ENCODE measurements around the gene GLIS1. TPM values are rescaled to one million over a fixed set of nuclear protein-coding genes. Genes with fewer than 3 reads are reported as not detected.
"Not testable (repeated sequence)": the region's sequence is repeated elsewhere in the genome, so short reads cannot be mapped to it uniquely, and the experiment has no call there.

GLIS1 gene
- polyA plus RNA-seq, 1 experiment, result 1.9 TPM

DNA sequence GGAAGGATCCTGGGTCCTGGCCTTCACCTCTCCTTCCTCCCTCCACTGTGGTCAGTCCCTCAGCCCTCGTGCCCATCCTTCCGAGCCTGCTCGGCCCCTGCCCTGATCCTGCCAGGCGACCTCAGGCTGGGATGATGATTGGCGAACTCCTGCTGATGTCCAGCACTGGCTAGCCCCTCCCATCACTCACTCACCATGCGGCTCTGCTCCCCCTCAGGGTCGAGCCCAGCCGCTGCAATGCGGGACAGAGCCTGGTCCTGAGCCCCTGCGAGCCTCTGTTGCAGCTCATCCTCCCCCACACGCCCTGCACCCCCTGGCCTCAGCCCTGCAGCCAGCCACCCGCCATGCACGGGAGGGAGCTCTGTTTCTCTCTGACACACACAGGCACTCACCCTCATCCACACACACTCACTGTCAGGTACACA is 179.6 kb downstream of the GLIS1 start:
- TF ChIP-seq, protein P1, sequence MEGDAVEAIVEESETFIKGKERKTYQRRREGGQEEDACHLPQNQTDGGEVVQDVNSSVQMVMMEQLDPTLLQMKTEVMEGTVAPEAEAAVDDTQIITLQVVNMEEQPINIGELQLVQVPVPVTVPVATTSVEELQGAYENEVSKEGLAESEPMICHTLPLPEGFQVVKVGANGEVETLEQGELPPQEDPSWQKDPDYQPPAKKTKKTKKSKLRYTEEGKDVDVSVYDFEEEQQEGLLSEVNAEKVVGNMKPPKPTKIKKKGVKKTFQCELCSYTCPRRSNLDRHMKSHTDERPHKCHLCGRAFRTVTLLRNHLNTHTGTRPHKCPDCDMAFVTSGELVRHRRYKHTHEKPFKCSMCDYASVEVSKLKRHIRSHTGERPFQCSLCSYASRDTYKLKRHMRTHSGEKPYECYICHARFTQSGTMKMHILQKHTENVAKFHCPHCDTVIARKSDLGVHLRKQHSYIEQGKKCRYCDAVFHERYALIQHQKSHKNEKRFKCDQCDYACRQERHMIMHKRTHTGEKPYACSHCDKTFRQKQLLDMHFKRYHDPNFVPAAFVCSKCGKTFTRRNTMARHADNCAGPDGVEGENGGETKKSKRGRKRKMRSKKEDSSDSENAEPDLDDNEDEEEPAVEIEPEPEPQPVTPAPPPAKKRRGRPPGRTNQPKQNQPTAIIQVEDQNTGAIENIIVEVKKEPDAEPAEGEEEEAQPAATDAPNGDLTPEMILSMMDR (IDR thresholded peaks at IDR 0.05; ENCODE audit: insufficient read depth, low read depth, low read length), result no peak
- no peak for DNase-seq (ENCODE audit: low read depth)
- ChIA-PET POLR2A (no interaction called here), CTCF (no interaction called here)
- no peaks in the 10 kb centered on the region for H3K36me3 ChIP-seq (ENCODE audit: control insufficient read depth, insufficient read depth, low read length)
- no peaks in the 10 kb centered on the region for H3K27me3 ChIP-seq (ENCODE audit: control insufficient read depth, insufficient read depth, low read length)
- no peak overlapping the region for H3K4me3 ChIP-seq (ENCODE audit: low read depth, low read length)

- TF ChIP-seq, protein P1 (IDR thresholded peaks at IDR 0.05; ENCODE audit: insufficient read depth, low read depth, low read length), result no peak
- H3K4me3 ChIP-seq (ENCODE audit: low read depth, low read length), result no peak overlapping the region
- no peaks in the 10 kb centered on the region for H3K36me3 ChIP-seq (ENCODE audit: control insufficient read depth, insufficient read depth, low read length)
- H3K27me3 ChIP-seq (ENCODE audit: control insufficient read depth, insufficient read depth, low read length), result no peaks in the 10 kb centered on the region
- CTCF ChIA-PET, result no interaction called here
- POLR2A ChIA-PET, result no interaction called here
- no peak for DNase-seq (ENCODE audit: low read depth)
Observed at GRCh38 chr1:53558739-53559315, 180.1 kb downstream of the GLIS1 start.

GRCh38 chr1:53557830-53558738 is 180.9 kb downstream of the GLIS1 start:
- ChIA-PET POLR2A (no interaction called here), CTCF (no interaction called here)
- Histone ChIP-seq H3K36me3 (ENCODE audit: control insufficient read depth, insufficient read depth, low read length) (no peaks in the 10 kb centered on the region), H3K4me3 (ENCODE audit: low read depth, low read length) (no peak overlapping the region), H3K27me3 (ENCODE audit: control insufficient read depth, insufficient read depth, low read length) (no peaks in the 10 kb centered on the region)
- DNase-seq (ENCODE audit: low read depth), result no peak
- TF ChIP-seq, protein P1 (IDR thresholded peaks at IDR 0.05; ENCODE audit: insufficient read depth, low read depth, low read length), result no peak

- Histone ChIP-seq H3K4me3 (ENCODE audit: low read depth, low read length) (no peak overlapping the region), H3K27me3 (ENCODE audit: control insufficient read depth, insufficient read depth, low read length) (no peaks in the 10 kb centered on the region), H3K36me3 (ENCODE audit: control insufficient read depth, insufficient read depth, low read length) (no peaks in the 10 kb centered on the region)
- TF ChIP-seq, protein P1 (IDR thresholded peaks at IDR 0.05; ENCODE audit: insufficient read depth, low read depth, low read length), result no peak
- POLR2A ChIA-PET, result no interaction called here
- no peak for DNase-seq (ENCODE audit: low read depth)
- CTCF ChIA-PET, result no interaction called here
Observed at GRCh38 chr1:53557369-53557768, 181.6 kb downstream of the GLIS1 start.

DNA sequence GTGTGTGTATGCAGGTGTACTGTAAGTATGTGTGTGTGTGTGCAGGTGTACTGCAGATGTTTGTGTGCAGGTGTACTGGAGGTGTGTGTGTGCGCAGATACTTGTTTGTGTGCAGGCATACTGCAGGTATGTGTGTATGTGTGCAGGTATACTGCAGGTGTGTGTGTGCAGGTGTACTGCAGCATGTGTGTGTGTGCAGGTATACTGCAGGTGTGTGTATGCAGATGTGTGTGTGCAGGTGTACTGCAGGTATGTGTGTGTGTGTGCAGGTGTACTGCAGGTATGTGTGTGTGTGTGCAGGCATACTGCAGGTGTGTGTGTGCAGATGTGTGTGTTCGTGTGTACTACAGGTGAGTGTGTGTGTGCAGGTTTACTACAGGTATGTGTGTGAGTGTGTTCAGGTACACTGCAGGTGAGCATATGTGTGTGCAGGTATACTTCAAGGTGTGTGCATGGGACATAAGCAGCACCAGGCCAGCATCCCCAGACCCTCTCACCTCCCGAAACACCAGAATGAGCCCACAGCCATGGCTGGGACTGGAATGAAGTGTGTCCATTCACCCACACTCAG is 182.2 kb downstream of the GLIS1 start:
- TF ChIP-seq, protein P1 (IDR thresholded peaks at IDR 0.05; ENCODE audit: insufficient read depth, low read depth, low read length), result no peak
- DNase-seq (ENCODE audit: low read depth), result no peak

DNA sequence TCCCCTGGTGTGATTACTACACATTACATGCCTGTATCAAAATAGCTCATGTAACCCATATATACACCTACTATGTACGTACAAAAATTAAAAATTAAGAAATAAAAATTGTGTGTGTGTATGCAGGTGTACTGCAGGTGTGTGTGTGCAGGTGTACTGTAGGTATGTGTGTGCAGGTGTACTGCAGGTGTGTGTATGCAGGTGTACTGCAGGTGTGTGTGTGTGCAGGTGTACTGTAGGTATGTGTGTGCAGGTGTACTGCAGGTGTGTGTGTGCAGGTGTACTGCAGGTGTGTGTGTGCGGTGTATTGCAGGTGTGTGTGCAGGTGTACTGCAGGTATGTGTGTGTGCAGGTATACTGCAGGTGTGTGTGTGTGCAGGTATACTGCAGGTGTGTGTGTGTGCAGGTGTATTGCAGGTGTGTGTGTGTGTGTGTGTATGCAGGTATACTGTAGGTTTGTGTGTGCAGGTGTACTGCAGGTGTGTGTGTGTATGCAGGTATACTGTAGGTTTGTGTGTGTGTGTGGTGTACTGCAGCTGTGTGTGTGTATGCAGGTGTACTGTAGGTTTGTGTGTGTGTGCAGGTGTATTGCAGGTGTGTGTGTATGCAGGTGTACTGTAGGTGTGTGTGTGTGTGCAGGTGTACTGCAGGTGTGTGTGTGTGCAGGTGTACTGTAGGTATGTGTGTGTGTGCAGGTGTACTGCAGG is 183.2 kb downstream of the GLIS1 start:
- H3K4me3 ChIP-seq (ENCODE audit: low read depth, low read length); CTCF ChIA-PET; POLR2A ChIA-PET: not testable (repeated sequence)

More for the DNA sequence above, 182.2 kb downstream of the GLIS1 start:
- H3K27me3 ChIP-seq (ENCODE audit: control insufficient read depth, insufficient read depth, low read length), result no peaks in the 10 kb centered on the region
- no peaks in the 10 kb centered on the region for H3K36me3 ChIP-seq (ENCODE audit: control insufficient read depth, insufficient read depth, low read length)
- ChIA-PET CTCF (no interaction called here), POLR2A (no interaction called here)
- no peak overlapping the region for H3K4me3 ChIP-seq (ENCODE audit: low read depth, low read length)

More for the DNA sequence above, 183.2 kb downstream of the GLIS1 start:
- not testable (repeated sequence) for H3K36me3 ChIP-seq (ENCODE audit: control insufficient read depth, insufficient read depth, low read length); H3K27me3 ChIP-seq (ENCODE audit: control insufficient read depth, insufficient read depth, low read length); DNase-seq (ENCODE audit: low read depth)

Measured in BJ (cell line).